HG03439 (cell line): ENCODE data around the gene FGF8.

Experiments used
- ATAC-seq: cut with Tn5 transposase; IDR thresholded peaks from one replicate; pipeline ENCODE4 v1.9.1; 2021; ENCODE audit warnings: mild to moderate bottlenecking, moderate library complexity; ENCODE audit not compliant: unreplicated experiment

FGF8 gene

DNA sequence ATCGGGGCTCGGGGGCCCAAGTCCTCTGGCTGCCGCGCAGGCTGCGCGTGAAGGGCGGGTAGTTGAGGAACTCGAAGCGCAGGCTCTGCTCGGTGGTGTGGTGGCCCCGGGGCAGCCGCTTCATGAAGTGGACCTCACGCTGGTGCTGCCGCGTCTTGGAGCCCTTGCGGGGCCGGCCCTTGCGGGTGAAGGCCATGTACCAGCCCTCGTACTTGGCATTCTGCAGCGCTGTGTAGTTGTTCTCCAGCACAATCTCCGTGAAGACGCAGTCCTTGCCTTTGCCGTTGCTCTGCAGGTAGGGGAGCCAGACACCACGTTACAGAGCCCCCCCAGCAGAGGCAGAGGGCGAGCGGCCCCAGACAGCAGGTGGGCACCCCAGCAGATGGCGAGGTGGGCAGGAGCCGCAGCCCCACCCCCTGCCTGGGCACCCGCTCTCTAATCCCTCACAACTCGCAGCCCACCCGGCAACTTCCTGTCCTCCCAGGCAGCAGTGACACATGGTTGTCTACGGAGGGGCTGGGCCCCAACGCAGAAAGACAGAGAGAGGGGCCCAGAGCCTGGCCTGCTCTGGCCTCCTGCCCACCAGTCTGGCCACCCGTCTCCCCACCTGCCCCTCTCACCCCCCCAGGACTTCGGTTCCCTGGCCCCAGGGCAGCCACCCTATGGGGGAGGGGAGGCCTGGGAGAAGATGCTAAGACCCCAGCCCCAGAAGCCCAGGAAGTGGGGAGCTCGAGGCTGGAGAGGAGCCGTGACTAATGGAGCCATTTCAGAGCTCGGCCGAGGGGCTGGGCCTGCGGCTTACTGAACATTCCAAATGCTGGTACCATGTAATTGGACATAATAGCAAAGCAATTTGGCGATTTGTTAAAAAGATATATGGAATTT is 5.3 kb downstream of the FGF8 start:
- ATAC-seq: no peak

- no peak for ATAC-seq
Measured at GRCh38 chr10:101769541-101770180, 6.3 kb downstream of the FGF8 start.

DNA sequence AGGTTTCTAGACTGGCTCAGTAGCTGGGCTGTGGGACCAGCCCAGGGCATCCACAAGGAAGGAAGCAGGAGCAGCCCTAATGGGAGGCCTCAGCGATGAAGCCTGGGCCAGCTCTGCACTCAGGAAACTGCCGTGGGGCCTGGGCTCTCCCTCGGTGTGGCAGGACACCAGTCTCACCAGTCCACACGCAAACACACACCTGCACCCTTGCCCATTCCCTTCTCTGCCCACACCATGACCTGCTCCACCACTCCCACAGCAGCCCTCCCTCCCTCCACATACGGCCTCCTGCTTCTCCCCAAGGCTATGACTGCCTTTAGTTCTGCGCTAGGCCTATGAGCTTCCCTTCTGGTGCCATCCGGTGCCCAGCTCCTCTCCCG is 7.1 kb downstream of the FGF8 start:
- ATAC-seq: no peak

DNA sequence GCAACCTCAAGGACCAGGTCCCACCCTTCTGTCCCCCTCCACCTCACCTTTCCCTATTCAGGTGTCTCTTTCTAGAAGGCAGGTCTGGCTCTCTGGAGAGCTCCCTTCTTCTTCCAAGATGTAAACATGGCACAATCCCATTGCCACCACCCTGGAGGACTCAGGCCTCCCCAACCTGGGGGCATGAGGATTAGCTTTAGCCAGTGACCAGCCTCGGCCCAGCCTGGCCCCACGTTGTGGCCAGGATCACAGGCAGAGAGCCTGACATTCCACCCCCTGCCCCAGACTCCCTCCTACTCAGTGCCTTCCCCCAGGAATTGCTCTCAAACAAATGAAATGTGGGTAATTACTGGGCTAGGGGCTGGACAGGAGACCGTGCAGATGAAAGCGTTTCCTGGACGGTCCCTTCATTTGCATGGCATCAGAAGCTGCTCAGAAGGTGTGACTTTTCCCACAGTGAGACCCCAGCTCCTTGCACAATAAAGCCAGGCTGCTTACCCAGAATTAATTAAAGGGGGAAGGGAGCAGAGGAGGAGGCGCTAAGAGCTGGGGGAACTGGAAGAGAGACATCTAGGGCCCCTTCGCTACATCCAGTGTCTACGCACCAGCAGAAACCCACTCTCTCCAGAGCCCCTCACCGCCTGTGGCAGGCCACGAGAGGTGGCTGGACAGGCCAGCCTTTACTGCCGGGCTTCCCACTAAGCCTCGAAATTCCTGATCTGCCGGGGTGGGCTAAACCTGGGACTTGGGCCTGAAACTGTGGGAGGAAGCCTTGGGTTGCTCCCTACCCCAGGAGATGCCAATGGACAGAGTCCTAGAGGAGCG is 7.7 kb downstream of the FGF8 start:
- no peak for ATAC-seq

DNA sequence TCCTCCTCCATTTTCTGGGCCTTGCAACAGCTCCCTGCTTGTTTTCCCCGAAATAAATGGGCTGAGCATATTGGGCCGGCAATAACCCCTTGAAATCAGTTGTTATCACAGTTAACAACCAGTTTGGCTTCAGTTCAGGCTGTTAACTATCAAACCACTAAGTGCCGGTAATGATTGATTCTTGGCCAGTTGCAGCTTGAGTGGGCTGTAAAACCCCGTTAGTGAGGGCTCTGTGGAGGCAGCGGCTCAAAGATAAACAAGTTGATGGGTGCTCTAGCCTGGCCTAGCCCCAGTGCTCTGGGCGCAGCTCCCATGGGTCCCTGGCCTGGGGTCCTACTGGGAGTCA is 8.3 kb downstream of the FGF8 start:
- ATAC-seq: no peak

- ATAC-seq: no peak
Measured at GRCh38 chr10:101766753-101767599, 8.9 kb downstream of the FGF8 start.

DNA sequence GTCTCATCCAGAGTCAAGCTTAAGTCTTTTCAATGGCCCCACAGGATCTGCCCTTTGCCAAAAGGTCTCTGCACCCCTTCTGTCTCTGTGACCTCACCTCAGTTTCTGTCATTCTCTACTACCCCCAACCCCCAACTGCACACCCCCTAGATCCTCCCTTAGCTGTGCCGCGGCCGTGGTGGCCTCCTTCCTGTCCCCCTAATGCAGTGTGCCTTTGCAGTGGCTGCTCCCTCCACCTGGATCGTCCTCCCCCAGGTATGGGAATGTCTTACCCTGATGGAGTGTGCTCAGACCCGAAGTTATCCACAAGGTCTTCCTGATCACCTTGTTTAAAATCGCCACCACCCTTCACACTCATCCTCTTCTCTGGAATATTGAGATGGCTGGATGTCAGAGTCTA is 9.6 kb downstream of the FGF8 start:
- ATAC-seq: no peak

DNA sequence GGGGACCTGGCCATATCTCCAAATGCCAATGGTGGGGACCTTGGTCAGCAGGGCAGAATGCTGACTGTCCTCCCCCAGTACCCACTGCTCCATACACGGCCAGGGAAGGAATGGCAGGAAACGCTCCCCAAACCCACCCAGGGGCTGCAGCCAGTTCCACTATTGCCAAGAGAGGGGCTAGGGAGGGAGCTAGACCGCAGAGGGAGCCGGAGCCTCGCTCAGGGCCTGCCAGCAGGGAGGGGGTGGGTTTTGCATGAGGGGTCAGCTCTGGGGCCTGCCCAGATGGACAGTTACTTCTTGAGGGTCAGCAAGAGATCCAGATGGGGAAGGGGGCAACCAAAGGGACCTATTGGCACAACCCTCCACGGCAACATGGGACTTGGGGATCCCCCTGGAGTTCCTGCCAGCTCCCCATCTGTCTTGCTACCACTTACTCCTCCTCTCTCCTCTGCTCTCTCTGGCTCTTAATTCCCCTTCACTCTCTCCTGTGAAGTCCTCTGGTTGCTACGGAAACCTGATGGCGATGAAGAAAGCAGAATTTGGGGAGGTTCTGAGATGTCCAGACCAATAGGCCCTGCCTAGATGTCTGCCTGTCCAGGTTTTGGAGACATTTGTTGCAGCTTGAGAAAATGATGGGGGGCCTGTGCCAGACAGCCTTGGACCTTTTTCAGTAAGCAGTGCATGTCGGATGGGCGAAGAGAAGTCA is 12.6 kb downstream of the FGF8 start:
- no peak for ATAC-seq

DNA sequence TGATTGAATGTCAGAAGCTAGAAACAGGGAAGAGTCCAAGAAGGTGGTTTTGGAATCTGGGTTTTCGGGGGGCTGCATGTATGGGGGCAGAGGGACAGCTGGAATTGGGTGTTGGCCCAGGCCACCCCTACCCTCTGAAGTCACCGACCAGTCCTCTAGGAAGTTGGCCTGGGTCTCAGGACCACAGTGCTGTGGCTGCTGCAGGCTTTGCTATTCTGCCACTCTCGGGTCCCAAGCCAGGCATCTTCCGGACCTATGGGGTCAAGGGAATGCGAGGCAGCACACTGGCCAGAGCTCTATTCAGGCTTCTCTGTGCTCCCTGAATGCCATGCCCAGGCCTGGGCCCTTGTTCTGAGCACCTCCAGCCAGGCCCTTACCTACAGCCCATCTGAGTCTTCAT is 13.2 kb downstream of the FGF8 start:
- no peak for ATAC-seq

GRCh38 chr10:101761226-101761625 is 14.7 kb downstream of the FGF8 start:
- ATAC-seq: no peak

DNA sequence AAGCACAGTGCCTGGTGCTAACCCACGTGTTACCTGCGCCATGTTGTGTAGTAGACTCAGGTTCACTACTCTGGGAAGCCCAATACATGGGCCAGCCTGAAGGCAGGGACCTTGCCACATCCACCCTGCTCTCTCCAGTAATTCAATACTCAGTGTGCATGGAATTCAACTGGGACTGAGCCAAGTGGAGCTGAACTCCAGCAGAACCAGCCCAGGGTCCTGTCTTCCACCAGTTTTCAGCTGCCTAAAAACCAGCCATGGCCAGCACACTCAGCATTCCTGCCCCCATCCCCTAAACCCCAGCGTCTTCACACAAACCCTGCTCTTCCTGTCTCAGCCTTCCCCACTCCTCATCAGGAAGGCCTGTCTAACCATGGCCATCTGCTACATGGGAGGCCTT is 15.4 kb downstream of the FGF8 start:
- no peak for ATAC-seq

GRCh38 chr10:101759309-101760247 is 16.3 kb downstream of the FGF8 start:
- no peak for ATAC-seq

DNA sequence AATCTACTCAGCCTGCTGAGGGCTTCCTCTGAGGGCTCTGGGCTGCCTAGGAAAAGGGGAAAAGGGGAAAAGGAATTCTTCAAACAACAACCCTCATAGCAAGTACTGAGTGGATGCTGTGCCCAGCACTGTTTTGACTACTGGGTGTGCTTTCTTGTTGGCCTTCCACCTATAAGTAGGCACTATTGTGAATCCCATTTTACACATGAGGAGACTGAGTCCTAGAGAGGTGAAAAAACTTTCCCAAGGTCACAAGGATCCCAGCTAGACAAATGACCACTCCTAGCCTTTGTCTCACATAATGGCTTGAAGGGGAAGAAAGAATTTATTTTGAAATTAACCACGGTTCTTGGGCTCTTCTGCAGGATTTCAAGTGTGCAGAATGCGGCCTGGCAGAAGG is 17.1 kb downstream of the FGF8 start:
- ATAC-seq: no peak

DNA sequence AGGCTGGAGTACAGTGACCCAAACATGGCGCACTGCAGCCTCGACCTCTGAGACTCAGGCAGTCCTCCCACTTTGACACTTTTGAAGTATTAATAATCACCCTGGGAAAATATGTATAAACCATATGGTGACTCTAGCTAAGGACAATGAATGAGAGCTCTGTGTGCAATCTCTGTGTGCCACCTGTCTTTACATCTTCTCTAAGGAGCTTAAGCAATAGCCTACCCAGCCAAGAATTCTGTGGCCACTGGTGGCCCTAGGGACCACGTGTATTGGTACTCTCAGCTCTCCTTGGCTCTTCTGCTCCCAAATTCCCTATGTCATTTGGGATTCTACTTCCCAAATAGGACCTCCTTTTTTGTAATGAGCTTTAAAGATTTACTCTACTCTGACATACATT is 23.7 kb downstream of the FGF8 start:
- ATAC-seq: no peak

DNA sequence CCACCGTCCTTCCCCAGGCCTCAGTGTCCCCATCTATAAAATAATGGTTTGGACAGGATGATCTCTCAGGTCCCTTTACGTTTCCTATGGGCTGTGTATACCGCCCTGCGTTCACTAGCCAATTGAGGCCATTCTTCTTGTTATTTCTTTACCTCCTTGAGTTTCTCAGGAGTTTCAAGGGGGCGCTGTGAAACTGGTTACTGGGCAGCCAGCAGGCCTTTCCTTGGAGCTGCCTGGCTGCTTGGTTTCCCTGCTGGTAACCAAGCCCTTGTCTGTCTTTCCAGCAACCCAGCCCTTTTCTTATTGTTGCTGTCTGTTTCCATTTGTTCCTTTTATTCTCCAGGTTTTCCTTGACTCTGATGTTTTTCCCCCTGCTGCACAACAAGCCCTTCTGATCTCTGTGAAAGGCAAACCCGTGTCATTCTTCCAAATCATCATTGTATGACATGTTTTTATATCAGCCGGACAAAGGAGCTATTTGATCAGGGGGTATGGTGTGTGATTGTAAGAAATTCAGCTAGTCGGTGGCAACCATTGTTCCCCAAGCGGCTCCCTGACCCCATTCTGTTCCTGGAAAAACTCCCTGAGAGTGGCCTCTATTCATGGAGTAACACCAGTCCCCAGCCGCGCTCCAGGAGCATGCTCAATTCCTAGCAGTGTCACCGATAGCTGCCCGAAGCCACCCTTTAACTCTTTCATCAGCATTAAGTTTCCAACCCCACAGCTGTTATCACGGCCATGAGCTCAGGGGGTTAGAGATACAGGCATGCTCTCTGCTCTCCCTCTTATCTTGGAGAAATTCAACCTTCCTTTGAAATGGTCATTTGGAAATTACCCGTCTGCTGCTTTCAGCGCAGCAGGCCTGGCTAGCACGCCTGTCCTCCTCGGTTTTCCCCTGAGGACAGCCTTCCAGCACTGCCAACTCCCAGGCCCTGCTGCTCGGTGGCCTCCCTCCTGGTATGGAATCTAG is 26.6 kb downstream of the FGF8 start:
- ATAC-seq: no peak

DNA sequence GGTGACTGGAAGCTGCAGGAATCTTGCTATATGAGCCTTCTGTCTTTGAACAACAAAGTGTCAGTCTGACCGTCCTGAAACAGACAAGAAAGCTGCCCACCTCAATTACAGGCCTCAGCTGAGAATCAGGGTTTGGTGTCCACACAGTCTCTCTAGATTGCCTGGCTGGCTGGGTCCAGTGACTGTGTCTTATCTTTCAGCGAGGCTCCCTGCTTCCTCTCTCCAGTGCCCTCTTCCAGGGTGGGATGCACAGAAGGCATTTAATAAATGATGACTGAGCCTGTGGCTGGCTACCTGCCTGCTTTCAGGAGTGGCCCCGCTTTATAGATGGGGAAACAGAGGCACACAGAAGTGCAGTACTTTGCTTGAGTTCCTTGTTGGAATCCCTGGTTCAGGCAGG is 27.4 kb downstream of the FGF8 start:
- no peak for ATAC-seq

- ATAC-seq: no peak
Measured at GRCh38 chr10:101745074-101745696, 30.7 kb downstream of the FGF8 start.

GRCh38 chr10:101744267-101744666 is 31.6 kb downstream of the FGF8 start:
- no peak for ATAC-seq
